ENCODE results near the gene SSBP1.

SSBP1 gene

DNA sequence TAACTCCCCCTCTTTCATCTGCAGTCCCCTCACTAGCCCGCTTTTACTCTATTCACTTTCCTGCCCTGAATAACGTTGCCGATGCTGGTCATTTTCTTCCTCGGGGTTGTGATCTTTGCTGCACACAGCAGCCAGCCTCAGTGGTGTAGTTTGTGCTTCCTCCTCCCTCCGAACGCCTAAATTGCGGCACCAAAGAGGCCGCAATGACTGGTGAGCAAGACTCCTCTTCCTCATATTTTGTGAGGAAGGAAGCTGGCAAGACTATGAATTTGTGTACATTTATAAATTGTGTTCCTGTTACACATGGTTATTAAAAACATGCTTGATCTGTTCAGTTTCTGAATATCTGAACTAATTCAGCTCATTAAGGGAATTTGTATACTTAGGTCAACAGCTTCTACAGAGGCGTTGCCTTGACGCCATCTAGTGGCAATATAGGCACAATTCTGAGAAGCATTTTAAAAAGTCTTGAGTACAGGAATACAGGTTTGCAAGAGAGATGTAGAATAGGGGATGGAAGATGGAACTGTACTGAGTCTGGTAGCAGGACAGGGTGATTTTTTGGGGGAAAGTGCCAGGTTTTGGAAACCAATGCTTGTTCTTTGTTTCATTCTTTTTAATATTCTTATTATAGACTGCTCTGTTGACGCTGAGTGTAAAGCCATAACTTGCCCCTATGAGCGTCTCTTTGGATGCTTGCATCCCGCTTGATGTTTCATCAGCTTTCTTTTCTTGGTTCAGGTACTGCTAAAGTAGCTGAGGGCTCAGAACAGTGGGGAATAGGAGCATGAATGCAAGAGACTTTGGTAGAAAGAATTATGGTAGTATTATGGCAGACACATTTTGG is 47.8 kb downstream of the SSBP1 start:
- peak; percentile 52 for DNase-seq

DNA sequence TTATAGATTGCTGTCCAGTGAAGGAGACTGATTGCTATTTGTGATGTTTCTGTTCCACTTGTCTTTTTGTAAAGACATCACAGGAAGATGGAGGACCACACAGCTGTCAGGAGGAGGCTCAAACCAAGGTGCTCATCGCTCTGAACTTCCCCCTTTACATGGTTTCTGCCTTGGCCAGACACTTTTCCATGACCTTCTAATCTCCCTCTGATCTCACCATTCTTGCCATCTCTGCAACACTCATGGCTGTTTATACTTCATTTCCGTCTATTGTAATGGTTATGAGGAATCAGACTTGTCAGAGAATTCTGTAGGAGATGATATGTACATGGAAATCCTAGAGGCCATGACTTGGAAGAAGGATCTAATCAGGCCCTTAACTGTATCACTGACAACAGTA is 50.1 kb downstream of the SSBP1 start:
- no peak for DNase-seq

GRCh38 chr7:141789917-141790316 is 51.8 kb downstream of the SSBP1 start, which contains the start of gene TAS2R5:
Gene TAS2R5, plus strand, starts transcription at chr7:141790217. Its CDS starts 145 bp downstream, at chr7:141790362.
- DNase-seq: no peak

DNA sequence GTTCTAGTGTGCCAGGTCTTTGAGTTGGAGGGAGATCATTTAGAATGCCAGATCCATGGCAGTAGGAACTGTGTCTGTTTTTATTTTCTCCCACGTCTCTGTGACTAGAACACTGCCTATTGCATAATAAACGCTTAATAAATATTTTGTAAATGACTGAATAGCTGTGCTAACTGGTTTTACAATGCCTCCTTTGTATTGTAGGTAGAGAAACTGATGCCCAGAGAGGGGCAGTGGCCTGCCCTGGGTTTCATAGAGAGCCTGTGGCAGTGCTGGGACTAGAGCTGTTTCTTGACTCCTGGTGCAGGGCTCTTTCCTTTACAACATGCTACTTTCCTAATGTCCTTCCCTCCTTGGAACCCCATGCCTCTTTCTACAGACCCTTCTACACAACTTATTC is 54.4 kb downstream of the SSBP1 start:
- no peak for DNase-seq
